Endothelial cell of umbilical vein (primary cell): ENCODE measurements around the gene PXYLP1. TPM values are rescaled to one million over a fixed set of nuclear protein-coding genes. Genes with fewer than 3 reads are reported as not detected.

Experiments used
- BruUV-seq: library from RNA; stranded (reverse); fragments of 400-500 nt; replicated peaks from 2 replicates; lab custom pipeline; 2021; lab: Mats Ljungman, UMichigan
- CTCF ChIA-PET: fragments of 300-600, 350-600 bp; sonication (Branson Sonifier 250); formaldehyde crosslinking; loops from one replicate; lab custom pipeline; 2021; ENCODE audit warnings: antibody characterized with exemption, inconsistent platforms; lab: Charles Lee
- POLR2A ChIA-PET: fragments of 300-600, 350-600 bp; sonication (Branson Sonifier 250); formaldehyde crosslinking; loops from one replicate; lab custom pipeline; 2021; ENCODE audit warnings: antibody characterized with exemption, inconsistent platforms; lab: Charles Lee
- DNase-seq: peaks from one replicate; pipeline ENCODE4 v3.0.0-alpha.2; 2011; ENCODE audit warnings: low read depth, low spot score
- FAIRE-seq: peaks from 2 replicates; lab custom pipeline; 2011; peaks lifted over from hg19 to GRCh38; lab: Jason Lieb, UNC
- H2AFZ ChIP-seq: 2 replicates; pipeline ENCODE4 v1.6.0; 2012; ENCODE audit warnings: low read depth, low read length, control low read depth, inconsistent platforms
- H3K27ac ChIP-seq: 2 replicates; pipeline ENCODE4 v1.5.1; 2011; ENCODE audit warnings: low read depth, mild to moderate bottlenecking, control low read depth, low read length, moderate library complexity; ENCODE audit not compliant: insufficient read depth
- H3K27me3 ChIP-seq, 2 experiments: 2 replicates each; pipeline versions ENCODE4 v1.6.0 to v1.6.1; 2011; ENCODE audit warnings: low read length in 2 of 2, mixed read lengths in 1 of 2; ENCODE audit not compliant: control insufficient read depth in 2 of 2, insufficient read depth in 2 of 2
- H3K36me3 ChIP-seq, 2 experiments: 2 replicates in 1 of 2; 3 replicates in 1 of 2; pipeline ENCODE4 v1.5.1; 2011; ENCODE audit warnings: low read length in 2 of 2, mild to moderate bottlenecking in 1 of 2, moderate library complexity in 1 of 2; ENCODE audit not compliant: control insufficient read depth in 2 of 2, insufficient read depth in 2 of 2; ENCODE audit errors: extremely low read depth in 1 of 2
- H3K4me1 ChIP-seq: 3 replicates; pipeline ENCODE4 v1.5.1; 2011; ENCODE audit warnings: mild to moderate bottlenecking, low read length; ENCODE audit not compliant: control insufficient read depth, insufficient read depth; ENCODE audit errors: extremely low read depth
- H3K4me2 ChIP-seq: 2 replicates; pipeline ENCODE4 v1.6.1; 2011; ENCODE audit warnings: low read length, control low read depth, mixed read lengths; ENCODE audit not compliant: insufficient read depth
- H3K4me3 ChIP-seq, 3 experiments: fragments of 200-600 bp in 1 of 3; sonication (generic), shearing (Covaris generic) in 1 of 3; replicated peaks in 1 of 3; 2 replicates each; pipeline ENCODE4 v1.5.1; 2011 to 2016; ENCODE audit warnings: control low read depth in 3 of 3, low read length in 3 of 3, mild to moderate bottlenecking in 2 of 3, inconsistent platforms in 1 of 3, low read depth in 1 of 3, moderate library complexity in 1 of 3; ENCODE audit not compliant: insufficient read depth in 1 of 3
- H3K79me2 ChIP-seq: 2 replicates; pipeline ENCODE4 v1.6.0; 2012; ENCODE audit warnings: low read length, inconsistent platforms; ENCODE audit not compliant: control insufficient read depth, insufficient read depth
- H3K9ac ChIP-seq: replicated peaks from 2 replicates; pipeline ENCODE3; 2011; ENCODE audit warnings: low read length, control low read depth; ENCODE audit not compliant: insufficient read depth; ENCODE audit errors: extremely low read depth
- H3K9me1 ChIP-seq: replicated peaks from 3 replicates; pipeline ENCODE4 v1.6.0; 2011; ENCODE audit warnings: mild to moderate bottlenecking, low read length; ENCODE audit not compliant: control insufficient read depth, insufficient read depth; ENCODE audit errors: extremely low read depth
- H3K9me3 ChIP-seq: replicated peaks from 2 replicates; pipeline ENCODE4 v1.5.1; 2012; ENCODE audit warnings: low read length, inconsistent platforms; ENCODE audit not compliant: control insufficient read depth, insufficient read depth
- H4K20me1 ChIP-seq: replicated peaks from 2 replicates; pipeline ENCODE3; 2011; ENCODE audit warnings: mild to moderate bottlenecking, low read length; ENCODE audit not compliant: control insufficient read depth, insufficient read depth; ENCODE audit errors: extremely low read depth
- CTCF ChIP-seq, 2 donors: IDR thresholded peaks; 1 replicate in 1 of 2; 2 replicates in 1 of 2; pipeline ENCODE4 v1.5.1; 2011; ENCODE audit warnings: low read length in 2 of 2, mild to moderate bottlenecking in 2 of 2, moderate library complexity in 2 of 2, control low read depth in 1 of 2, inconsistent platforms in 1 of 2, low read depth in 1 of 2; ENCODE audit not compliant: insufficient read depth in 1 of 2; ENCODE audit errors: extremely low read depth in 1 of 2
- EZH2 ChIP-seq: IDR thresholded peaks from 2 replicates; pipeline ENCODE4 v1.6.1; 2012; ENCODE audit warnings: borderline replicate concordance, low read depth, mild to moderate bottlenecking, moderate library complexity, low read length, inconsistent platforms; ENCODE audit not compliant: severe bottlenecking
- FOS ChIP-seq: IDR thresholded peaks from 2 replicates; pipeline ENCODE4 v1.6.1; 2011; ENCODE audit warnings: mild to moderate bottlenecking, low read length, moderate library complexity, borderline replicate concordance; ENCODE audit not compliant: insufficient read depth
- GATA2 ChIP-seq: IDR thresholded peaks from 2 replicates; pipeline ENCODE4 v1.7.0; 2011; ENCODE audit warnings: low read depth, mild to moderate bottlenecking, moderate library complexity, mixed read lengths, low read length; ENCODE audit not compliant: insufficient read length, insufficient read depth
- JUN ChIP-seq: IDR thresholded peaks from 2 replicates; pipeline ENCODE4 v1.6.1; 2011; ENCODE audit warnings: borderline replicate concordance, low read depth; ENCODE audit not compliant: insufficient read length, insufficient read depth
- MAX ChIP-seq: IDR thresholded peaks from 2 replicates; pipeline ENCODE4 v1.6.1; 2011; ENCODE audit not compliant: insufficient read depth, insufficient read length
- MYC ChIP-seq: IDR thresholded peaks from one replicate; pipeline ENCODE4 v1.6.1; 2011; ENCODE audit warnings: mild to moderate bottlenecking, low read depth, low read length
- POLR2A ChIP-seq: IDR thresholded peaks from 2 replicates; pipeline ENCODE4 v1.6.1; 2012; ENCODE audit warnings: low read depth, mild to moderate bottlenecking, control low read depth, low read length
- POLR2AphosphoS5 ChIP-seq: IDR thresholded peaks from 2 replicates; pipeline ENCODE4 v1.6.1; 2012; ENCODE audit warnings: low read depth, mild to moderate bottlenecking, control low read depth, low read length, moderate library complexity; ENCODE audit not compliant: insufficient read depth
- dilution Hi-C: fragments of 300-500 bp; cut with MboI; formaldehyde crosslinking; loops from one replicate; pipeline ENCODE4 v1.15.0; 2019; ENCODE audit warnings: low sequenced_read_pairs; ENCODE audit not compliant: extremely low pct_ligation_motif_present
- intact Hi-C: fragments of 100-400 bp; cut with micrococcal nuclease; formaldehyde crosslinking; loops from one replicate; pipeline ENCODE4 v1.10.0; 2022
- polyA plus RNA-seq, 4 experiments: library from polyadenylated mRNA; depleted of rRNA in 3 of 4; stranded (reverse) in 3 of 4; unstranded in 1 of 4; fragments of >200 nt; gene quantifications; 2 replicates each; pipeline versions ENCODE4 v1.2.1 to v1.2.3, GENCODE V29; 2011 to 2012; ENCODE audit warnings: missing spikeins in 1 of 4
- total RNA-seq: library from RNA; stranded (reverse); gene quantifications from 2 replicates; pipeline ENCODE4 v1.2.3, GENCODE V29; 2021

PXYLP1 gene
- total and polyA plus RNA-seq, 2 donors (not counting 3 experiments of a cell fraction or from before 2014, with no cell fraction given), result 0.84 to 1.7 TPM

GRCh38 chr3:141217389-141217788 is 14.2 kb upstream of the PXYLP1 start:
- Histone ChIP-seq H3K4me2 (no peak overlapping the region), H3K4me3 (no peak overlapping the region), H4K20me1 (no peaks in the 10 kb centered on the region), H3K79me2 (no peaks in the 10 kb centered on the region), H3K27me3 (peaks cover 2 to 5% of the 10 kb centered on the region in 2 experiments), H3K4me1 (no peaks in the 10 kb centered on the region), H3K9me3 (no peaks in the 10 kb centered on the region), H3K27ac (no peak overlapping the region), H3K9ac (no peak overlapping the region), H3K36me3 (no peaks in the 10 kb centered on the region), H2AFZ (no peak overlapping the region), H3K9me1 (no peaks in the 10 kb centered on the region)
- POLR2A ChIA-PET, result no interaction called here
- dilution Hi-C loops (no loop called here), intact Hi-C loops (no loop called here)
- no peak for DNase-seq
- TF ChIP-seq CTCF (IDR thresholded peaks at IDR 0.05; ENCODE audit: extremely low read depth in 1 of 2, insufficient read depth in 1 of 2, low read depth in 1 of 2, low read length in 2 of 2) (no peak), POLR2AphosphoS5 (no peak), MAX (no peak), JUN (no peak), POLR2A (no peak), FOS (no peak), MYC (no peak), GATA2 (no peak), EZH2 (no peak)
- BruUV-seq, result no TSS peak
- FAIRE-seq, result no peak
- CTCF ChIA-PET, result no interaction called here
